CD4-positive, alpha-beta T cell treated with Interferon alpha-2 for 1 hour (primary cell): ENCODE results near the gene COL9A3.
A peak's percentile ranks its signal among the peaks of the same experiment; 100 is the strongest.

Experiments used
- DNase-seq, 2 donors: peaks; one replicate each; pipeline ENCODE4 v3.0.0-alpha.2; 2020 to 2022

The COL9A3 gene

DNA sequence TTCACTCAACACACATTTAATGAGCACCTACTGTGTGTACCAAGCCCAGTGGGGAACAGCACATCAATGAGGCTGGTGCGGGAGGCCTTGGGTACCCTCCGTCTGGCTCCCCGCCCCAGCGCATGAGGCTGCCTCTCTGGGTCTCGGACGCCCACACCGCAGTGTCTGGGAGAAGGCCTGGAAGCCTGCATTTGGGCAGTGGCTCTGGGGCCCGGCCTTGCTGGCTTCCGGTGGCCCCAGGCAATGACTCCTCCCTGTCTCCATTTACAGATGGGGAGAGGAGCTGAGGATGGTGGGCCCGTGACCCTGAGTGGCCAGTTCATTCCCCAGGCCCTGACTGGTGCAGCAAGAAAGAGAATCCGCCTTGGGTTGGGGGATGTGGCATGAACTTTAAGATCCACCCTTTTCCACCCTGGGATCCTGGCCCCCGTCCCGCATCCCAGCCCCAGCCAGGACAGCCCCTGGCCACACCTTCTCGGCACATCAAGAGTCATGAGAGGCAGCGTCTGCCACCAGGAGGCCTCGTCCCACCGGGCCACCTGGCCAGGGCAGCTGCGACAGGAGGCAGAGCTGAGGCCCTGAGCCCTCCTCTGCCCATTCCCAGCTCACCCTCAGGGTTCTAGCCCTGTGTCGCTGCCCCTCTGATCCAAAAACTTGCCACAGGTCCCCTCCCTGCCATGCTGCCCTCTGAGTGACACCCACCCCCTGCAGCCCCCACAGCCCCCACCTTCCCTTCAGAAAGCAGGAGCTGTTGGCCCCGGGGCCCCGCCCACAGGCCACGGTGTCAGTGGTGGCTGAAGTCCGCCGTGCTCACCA lies 38.0 kb upstream of the COL9A3 start:
- DNase-seq, result no peak

DNA sequence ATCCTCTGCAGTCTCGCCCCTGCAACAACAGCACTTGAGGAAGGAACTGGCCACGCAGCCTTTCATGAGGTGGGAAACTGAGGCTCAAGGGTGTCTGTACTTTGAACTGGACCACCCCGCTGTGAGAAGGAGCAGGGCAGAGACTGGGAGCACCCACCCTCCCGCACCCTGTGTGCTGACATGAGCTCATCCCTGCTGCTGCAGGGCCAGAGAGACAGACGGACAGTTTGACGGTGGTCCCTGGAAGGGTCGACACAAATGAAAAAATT lies 37.5 kb upstream of the COL9A3 start:
- no peak for DNase-seq

DNA sequence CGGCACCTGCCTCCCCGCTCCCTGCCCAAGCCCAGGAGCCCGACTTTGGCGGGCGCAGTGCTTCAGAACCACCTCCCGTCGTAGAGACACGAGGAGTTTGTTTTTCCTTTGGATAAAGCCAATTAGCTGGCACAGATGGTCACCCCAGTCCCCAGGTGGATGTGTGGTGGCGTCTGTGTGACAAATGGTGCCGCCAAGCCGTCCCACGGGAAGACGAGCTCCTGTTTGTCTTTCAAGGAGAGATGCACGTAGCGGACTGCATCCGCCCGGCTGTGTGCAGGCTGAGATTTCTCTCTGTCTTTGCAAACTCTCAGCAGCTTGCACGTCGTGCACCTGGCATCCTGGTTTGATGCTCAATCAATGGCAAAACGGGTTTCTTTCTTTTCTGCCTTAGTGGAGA lies 36.6 kb upstream of the COL9A3 start:
- DNase-seq, result no peak

DNA sequence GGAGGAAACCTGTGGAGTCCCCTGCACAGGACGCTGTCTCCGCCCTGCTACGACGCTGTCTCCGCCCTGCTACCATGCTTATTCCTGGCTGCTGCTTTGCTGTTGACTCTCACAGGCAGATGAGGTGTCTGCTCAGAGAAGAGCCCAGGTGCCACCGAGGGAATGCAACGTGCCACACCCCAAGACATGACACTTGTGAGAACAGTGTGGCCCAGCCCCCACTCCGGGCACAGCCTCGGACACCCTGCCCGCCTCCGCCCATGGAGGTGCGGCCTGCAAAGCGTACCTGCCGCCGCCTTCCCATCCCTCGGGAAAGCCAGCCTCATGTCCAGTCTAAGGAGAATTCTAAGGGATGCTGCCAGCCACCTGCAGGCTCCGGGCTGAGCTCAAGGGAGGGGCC lies 36.2 kb upstream of the COL9A3 start:
- no peak for DNase-seq

DNA sequence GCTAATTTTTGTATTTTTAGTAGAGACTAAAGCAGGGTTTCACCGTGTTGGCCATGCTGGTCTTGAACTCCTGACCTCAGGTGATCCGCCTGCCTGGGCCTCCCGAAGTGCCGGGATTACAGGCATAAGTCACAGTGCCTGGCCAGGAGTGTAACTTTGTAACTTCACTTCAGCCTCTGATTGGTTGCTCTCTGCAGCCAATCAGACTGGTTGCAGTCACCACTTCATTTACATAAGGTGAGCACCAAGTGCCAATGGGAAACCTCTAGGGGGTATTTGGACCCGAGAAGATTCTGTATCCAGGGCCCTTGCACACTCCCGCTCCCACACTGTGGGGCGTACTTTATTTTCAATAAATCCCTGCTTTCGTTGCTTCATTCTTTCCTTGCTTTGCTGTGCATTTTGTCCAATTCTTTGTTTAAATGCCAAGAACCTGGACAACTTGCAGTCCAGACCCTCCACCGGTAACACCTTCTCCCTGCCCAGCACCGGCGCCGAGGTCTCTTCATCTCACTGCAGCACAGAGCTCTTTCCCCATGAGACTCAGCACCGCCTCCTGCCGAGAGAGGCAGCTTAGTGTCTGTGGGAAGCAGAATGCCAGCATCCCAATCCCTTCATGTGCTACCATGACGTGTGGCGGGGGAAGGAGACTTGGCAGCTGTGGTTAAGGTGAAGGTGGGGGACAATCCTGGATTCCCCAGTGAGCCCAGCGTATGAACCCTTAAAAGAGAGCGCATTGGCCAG lies 34.5 kb upstream of the COL9A3 start:
- DNase-seq, result no peak

DNA sequence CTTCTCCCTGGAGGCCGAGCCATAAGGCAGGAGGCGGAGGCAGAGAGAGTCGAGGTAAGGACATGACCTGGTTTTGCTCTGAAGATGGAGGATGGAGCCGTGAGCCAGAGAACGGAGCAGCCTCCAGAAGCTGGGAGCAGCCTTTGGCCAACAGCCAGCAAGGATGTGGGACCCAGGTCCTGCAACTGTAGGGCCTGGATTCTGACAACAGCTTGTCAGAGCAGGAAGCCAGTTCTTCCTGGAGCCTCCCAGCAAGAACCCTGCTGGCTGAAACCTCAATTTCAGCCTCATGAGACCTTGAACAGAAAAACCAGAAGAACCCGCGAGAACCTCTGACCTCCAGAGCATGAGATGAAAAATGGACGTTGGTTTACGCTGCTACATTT lies 34.0 kb upstream of the COL9A3 start:
- no peak for DNase-seq

DNA sequence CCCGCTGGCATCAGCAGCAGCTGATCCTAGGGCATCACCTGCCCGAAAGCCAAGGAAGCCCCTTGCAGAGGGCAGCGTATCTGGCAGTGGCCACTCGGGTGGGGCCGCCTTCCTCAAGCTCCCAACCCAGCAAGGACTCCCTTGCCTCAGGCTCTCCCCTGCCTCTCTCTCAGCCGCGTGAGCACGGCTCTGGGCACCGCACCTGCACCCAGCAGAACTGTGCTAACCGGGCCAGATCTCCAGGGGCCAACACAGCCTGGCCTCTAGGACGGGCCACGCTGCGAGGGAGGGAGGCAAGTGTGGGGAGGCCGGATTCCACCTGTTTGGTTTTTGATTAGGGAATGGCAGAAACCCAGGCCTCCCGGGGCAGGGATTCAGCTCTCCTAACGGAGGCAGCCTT lies 32.4 kb upstream of the COL9A3 start:
- DNase-seq, result no peak

DNA sequence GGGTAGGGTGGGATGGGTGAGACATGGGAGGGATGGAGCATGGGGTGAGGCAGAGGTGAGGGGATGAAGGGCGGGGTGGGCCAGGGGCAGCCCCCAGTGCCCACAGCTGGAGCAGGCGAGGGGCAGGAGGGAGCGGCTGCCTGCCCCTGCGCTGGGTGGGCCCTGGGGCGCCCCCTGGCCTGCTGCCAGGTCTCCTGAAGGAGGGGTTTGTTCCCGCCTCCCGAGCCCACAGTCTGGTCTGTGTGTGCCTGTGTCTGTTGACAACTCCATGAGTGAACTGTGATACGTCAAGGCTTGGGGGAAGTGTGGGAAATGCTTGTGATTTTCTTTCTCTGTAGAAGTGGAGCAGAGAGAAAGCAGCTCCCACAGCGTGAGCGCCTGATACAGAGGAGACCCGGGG lies 31.5 kb upstream of the COL9A3 start:
- DNase-seq, result no peak

DNA sequence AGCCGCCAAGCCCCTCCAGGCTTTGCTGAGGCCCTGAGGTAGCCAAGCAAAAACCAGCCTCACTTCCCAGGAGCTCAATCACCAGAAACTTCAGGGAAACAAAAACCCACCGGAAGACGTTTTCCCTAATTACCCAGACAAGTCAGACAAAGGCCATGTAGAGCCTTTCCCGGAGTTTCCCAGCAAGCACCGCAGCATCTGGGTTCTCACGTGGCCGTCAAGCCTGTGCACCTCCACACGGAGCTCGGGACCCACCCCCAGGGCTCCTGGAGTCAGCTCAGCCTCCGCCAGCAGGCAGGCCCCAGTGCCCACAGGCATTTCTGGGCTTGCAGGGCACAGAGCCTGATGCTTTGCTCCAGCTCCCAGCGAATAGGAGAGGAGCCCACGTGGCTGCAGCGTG lies 30.7 kb upstream of the COL9A3 start:
- DNase-seq, result no peak

DNA sequence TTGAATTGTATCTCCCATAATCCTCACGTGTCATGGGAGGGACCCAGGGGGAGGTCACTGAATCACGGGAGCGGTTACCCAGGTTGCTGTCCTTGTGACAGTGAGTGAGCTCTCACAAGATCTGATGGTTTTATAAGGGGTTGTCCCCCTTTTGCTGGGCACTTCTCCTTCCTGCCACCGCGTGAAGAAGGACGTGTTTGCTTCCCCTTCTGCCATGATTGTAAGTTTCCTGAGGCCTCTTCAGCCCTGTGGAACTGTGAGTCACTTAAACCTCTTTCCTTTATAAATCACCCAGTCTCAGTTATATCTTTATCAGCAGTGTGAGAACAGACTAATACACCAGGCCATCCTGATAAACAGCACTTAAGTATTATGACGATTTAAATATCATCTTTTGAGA lies 29.5 kb upstream of the COL9A3 start:
- DNase-seq, result peak in 1 of 2 donors; percentile 43

DNA sequence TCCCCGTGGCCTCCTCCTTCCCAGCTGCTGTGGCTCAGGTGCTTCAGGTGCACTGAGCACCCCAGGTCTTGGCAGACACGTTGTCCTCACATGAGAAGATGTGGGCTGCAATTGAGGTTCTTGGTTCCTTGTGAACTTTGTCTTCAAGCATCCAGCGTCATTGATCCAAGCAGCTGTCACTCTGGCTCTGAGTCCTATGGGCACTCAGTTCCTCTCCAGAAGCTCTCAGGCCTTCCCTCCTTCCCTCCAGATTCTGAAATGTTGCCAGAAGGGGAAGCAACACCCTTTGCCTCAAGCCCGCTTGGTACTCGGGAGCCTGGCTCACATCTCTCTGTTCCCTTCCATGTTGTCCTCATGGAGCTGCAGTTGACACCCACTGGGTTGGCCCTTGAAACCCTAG lies 29.0 kb upstream of the COL9A3 start:
- DNase-seq, result no peak

DNA sequence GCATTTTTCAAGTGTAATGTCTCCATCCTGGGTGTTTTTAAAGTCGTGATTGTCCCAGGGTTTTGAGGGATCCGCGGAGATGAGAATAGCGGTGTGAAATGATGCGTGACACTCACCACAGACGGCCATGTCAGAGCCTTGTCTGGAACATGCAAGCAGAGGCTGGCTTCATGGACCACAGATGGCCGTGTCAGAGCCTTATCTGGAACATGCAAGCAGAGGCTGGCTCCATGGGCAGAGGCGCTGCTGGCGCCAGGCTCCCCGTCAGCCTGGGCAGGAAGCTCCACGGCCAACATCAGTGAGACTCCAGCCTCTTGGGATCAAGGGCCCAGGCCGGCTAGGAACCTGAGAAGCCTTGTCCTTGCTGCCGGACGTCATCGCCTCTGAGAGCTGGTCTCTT lies 28.2 kb upstream of the COL9A3 start:
- no peak for DNase-seq

DNA sequence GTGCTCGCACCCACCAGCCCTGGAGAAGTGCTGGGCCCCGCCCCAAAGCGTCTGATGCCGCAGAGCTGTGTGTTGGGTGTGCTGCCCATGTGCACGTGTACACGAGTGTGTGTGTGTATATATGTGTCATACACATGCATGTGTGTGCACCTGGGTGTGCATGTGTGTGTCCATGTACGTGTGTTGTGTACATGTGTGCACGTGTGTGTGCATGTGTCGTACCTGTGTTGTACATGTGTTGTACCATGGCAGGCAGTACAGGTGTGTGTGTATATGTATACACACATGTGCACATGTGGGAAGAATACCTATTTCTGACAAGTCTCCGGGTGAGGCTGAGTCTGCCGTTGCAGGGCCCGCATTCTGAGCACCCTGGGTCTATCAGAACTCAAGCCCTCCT lies 26.8 kb upstream of the COL9A3 start:
- no peak for DNase-seq

DNA sequence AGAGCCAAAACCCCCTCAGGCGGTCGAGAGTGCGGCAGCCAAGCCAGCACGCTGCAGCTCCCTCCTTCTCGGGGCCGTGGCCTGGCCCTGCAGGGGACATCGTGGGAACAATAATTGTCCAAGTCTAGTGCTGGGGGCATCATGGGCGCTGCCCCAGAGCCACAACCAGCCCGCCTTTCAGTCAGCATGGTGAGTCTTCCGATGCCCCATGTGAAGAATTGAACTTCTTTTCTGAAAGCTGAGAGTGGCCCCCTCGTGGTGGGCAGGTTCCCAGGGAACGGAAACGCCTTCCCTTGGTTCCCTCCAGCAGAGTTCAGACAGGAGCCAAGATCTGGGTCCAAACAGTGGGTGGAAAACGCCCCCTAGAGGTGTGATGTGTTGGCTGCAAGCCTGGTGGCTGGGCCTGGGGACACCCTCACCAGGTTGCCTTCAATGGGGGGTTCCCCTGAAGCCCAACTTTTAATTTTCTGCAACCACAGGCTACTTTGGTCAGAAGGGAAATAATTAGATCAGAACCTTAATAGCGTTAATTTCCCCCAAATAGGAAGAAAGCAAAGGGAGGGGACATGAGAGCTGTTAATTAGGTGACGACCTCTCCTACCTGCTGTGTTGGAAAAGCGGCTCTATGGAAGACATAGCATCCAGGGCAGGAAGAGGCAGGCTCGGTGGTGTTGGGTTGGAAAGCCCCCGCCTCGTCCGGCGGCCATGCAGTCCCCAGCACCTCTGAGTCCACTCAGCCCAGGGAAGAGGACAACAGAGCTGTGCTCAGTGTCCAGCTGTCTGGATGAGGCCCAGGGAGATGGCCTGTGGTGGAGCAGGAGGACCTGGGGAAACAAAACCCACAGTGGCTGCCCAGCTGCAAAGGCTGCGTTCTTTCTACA lies 25.3 kb upstream of the COL9A3 start:
- DNase-seq, result peak; percentile 66 to 82

DNA sequence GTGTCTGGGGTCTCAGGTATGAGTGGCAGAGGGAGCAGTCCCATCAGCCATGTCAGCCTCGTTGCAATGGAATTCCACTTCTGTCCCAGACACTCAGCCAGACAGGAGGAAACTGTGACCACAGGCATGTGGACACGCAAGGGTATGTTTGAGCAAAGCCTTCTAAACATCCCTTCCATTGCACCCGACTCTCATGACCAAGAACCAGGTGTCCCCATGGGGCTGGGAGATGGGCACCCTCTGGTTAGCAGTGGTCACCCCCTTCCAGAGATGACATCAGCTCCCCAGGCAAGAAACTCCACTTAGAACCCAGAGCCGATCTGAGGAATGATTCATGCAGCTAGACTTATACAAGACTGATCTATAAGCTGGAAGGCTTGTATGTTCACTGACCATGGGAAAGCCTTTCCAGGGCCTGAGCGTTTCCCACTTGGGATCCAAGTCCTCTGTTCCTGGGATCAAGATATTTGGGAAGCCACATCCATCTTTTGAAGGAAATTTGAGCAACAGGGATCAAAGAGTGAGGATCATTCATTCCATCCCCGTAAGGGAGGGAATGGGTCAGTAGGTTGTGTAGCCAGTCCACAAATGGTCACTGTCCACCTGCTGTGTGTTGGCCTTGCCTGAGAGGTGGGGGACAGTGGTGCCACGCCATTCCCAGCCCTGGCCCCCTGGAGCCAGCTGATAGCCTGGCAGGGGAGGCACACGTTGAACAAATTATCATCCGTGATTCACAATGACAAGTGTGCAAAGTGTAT lies 24.5 kb upstream of the COL9A3 start:
- no peak for DNase-seq

DNA sequence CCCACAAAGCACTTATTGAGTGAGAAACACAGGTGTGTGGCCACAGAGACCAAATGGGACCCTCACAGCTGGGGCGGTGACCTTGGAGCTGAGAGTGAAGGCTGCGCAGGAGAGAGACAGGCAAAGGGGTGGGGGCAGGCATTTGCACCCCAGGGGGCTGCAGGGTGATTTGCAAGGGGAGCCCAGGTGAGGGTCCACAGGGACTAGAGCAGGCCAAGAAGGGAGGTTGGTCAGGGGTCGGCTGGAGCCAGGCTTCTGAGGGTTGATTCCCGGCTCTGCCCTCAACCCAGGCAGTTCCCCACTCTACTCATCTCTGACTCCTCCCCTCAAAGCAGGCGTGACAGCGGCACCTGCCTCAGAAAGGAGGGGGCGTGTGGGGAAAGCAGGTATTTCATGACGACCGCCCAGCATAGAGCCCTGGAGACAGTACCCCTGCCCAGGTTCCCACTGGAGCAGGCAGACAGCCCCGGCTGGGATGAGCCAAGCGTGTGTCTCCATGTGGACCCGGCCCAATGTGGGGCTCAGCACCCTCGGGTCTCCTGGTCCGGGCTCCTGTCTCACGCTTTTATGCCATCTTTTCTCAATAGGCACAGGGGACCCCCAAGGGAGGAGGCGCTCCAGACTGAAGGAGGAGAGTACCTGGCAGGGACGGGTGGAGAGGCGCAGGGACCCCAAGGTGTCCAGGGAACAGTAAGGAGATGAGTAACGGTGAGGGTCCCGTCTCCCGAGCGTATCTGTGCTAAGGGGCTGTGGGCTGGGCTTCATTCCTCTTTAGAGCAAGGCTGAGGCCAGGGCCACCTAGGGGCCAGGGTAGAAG lies 23.7 kb upstream of the COL9A3 start:
- no peak for DNase-seq

DNA sequence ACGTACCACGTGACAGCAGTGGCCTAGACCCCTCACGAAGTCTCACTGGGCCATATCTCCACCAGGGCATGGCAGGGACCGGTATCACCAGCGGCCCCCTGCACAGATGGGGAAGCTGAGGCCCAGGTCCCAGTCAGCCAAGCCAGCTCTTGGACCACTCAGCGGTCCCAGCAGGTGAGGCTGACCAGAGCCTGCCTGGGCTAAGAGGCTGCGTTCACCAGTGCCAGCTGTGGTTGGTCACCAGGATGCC lies 23.2 kb upstream of the COL9A3 start:
- no peak for DNase-seq

DNA sequence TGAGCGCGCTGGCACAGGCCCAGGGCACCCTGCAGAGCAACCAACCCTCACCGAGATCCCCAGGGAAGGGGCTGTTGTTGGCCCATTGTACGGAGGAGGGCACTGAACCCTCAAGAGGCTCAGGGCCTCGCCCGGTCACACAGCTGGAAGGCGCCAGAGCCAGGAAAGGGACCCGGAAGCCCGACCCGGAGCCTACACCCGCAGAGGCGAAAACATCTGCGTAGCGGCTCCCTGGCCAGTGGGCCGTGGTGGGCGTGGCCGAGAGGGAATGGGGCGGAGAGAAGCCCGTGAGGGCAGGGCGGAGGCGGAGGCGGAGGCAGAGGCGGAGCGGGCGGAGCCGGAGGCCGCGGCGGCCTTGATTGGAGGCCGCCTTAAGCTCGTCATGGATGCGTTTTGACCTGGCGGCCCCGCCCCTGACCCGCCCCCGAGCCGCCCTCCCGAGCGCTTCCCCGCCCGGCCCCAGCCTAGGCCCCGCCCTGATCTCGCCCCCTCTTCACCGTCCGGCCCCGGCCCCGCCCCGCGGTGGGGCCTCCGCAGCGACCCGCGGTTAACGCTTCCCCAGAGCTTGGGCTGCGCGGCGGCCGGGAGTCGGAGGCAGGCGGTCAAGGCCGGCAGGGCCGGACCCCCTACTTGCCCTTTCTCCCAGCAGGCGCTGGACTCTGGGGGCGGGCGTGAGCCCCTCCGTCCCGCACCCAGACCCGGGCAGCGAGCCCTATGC lies 22.7 kb upstream of the COL9A3 start:
- peak; percentile 93 to 96 for DNase-seq

DNA sequence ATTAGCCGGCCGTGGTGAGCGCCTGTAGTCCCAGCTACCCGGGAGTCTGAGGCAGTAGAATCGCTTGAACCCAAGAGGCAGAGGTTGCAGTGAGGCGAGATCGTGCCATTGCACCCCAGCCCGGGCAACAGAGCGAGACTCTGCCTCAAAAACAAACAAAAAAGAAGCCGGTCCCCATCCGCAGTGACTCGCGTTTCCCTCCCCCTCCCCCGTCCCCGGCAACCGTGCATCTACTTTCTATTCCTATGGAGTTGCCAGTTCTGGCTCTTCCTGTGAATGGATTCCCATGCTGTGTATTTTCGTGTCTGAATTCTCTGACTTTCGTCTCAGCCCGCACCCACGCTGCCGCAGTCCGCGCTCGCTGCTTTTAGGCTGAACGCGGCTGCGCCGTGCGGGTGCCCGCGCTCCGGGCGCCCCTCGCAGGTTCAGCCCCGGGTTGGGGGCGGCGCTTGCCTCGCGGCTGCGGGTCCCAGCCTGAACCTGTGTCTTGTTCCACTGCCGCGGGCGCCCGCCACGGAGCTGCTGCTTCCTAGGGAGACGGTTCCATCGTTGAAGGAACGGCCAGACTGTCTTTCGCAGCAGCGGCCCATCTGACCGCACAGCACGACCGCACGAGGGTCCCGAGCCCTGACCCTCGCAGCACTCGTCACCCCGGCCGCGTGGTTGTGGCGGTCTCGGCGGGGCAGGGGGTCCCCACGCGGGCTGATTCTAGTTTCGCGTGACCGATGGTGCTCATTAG lies 21.7 kb upstream of the COL9A3 start:
- DNase-seq, result peak; percentile 54 to 72

DNA sequence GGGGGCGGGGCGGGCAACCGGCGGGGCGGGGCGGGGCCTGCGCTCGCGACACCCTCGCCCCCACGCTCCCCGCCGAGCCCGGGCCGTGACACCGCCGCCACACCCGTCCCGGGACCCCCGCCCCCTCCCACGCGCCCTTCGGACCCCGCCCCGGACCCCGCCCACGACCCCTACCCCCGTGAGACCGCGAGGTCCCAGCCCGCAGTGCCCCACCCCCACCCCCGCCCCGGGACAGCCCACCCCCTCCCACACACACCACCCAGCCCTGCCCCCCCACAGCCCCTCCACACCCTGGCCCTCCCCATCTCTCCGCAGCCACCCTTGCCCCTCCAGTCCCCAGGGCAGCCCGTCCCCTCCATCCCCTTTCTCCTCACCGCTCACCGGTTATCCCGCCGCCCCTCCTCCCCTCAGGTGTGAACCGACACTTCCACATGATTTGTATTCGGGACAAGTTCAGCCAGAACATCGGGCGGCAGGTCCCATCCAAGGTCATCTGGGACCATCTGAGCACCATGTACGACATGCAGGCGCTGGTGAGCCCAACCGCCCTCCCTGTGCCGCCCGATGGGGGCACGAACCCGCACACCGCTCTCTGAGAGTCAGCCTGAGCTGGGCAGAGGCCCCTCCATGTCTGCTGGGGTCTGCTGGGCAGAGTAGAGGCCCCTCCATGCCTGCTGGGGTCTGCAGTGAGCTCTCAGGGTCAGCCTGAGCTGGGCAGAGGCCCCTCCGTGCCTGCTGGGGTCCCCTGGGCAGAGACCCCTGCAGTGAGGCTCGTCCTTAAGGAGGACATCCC lies 20.0 kb upstream of the COL9A3 start:
- DNase-seq, result no peak
